Stimulated activated naive CD4-positive, alpha-beta T cell treated with Interleukin-2 at 50 U/mL for 16 hours (primary cell): ENCODE data around the gene XPO6.

Source experiments
- DNase-seq: peaks from one replicate; lab custom pipeline; 2025; lab: John Stamatoyannopoulos, UW

The XPO6 gene

GRCh38 chr16:28208131-28208530 lies 3.6 kb downstream of the XPO6 start:
- no peak for DNase-seq

DNA sequence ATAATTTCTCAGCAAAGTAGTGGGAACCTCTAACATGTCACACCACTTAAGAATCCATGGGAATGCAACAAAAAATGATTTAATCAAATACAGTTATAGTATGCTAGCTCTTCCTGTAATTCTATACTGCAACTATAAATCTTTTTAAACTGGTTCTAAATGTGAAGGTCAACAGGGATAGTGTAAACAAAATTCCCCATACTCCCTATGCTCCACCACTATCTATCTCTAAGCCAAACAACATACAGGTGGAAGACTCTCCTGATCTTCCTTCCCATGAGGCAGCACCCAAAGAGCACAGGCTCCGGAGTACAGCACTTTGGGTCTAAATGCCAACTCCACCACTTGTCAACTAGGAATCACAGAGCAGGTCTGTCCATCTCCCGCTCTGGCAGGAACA lies 4.4 kb downstream of the XPO6 start:
- DNase-seq = no peak

- DNase-seq = no peak
Observed at GRCh38 chr16:28205974-28206373, 5.8 kb downstream of the XPO6 start.

- no peak for DNase-seq
Observed at GRCh38 chr16:28205117-28205899, 6.5 kb downstream of the XPO6 start.

DNA sequence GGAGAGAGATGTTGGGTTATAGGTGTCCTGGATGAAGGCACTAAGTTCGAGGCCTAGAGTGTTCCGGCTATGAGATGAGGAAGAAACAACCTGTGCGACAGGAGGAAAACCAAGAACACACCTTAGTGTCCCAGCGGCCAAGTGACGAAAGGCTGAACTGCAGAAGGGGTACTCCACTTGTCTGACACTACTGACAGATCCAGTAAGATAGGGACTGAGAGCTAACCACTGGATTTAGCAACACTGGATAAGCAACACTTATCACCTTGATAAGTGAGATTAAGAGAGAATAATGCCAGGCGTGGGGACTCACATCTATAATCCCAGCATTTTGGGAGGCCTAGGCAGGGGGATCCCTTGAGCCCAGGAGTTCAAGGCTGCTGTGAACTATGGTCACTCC lies 7.1 kb downstream of the XPO6 start:
- DNase-seq = no peak

- no peak for DNase-seq
Observed at GRCh38 chr16:28204204-28204603, 7.6 kb downstream of the XPO6 start.

- peak; percentile 17 for DNase-seq
Observed at GRCh38 chr16:28202147-28202746, 9.5 kb downstream of the XPO6 start.

DNA sequence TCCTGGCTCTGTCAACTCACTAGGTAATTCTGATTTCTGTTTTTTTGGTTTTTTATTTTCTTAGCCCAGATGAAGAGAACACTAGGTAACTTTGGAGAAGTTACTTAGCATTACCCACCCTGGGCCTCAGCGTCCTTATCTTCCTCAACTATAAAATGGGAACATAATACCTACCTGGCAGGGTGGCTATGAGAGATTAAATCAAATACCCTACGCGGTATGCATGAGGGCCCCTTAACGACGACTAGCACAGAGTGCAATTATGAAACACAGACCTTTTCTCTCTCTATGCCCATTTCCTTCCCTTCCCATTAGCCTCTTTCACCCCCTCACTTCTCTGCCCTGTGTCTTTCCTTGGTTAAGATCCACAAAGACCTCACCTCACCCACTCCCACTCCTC lies 11.1 kb downstream of the XPO6 start:
- DNase-seq = no peak

DNA sequence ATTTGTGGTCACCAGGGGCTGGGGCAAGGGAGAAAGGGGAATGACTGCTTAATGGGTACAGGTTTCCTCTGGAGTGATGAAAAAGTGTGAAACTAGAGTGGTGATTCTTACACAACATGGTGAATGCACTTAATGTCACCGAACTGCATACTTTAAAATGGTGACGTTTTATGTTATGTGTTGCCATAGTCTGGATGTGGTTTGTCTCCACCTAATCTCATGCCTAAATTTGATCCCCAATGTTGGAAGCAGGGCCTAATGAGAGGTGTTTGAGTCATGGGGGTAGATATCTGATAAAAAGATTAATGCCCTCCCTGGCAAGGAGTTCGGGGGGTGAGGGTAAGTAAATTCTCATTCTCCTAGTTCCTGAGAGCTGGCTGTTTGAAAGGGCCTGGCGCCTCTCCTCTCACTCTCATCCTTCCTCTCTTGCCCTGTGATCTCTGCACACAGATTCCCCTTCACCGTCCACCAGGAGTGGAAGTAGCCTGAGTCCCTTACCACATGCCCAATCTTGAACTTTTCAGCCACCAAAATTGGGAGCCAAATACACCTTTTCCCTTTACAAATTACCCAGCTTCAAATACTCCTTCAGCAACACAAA lies 15.3 kb downstream of the XPO6 start:
- DNase-seq = no peak

GRCh38 chr16:28195859-28196258 lies 15.9 kb downstream of the XPO6 start:
- DNase-seq = no peak

GRCh38 chr16:28193530-28194423 lies 18.0 kb downstream of the XPO6 start:
- DNase-seq = peak; percentile 28

- peak; percentile 71 for DNase-seq
Observed at GRCh38 chr16:28192806-28193529, 18.8 kb downstream of the XPO6 start.

DNA sequence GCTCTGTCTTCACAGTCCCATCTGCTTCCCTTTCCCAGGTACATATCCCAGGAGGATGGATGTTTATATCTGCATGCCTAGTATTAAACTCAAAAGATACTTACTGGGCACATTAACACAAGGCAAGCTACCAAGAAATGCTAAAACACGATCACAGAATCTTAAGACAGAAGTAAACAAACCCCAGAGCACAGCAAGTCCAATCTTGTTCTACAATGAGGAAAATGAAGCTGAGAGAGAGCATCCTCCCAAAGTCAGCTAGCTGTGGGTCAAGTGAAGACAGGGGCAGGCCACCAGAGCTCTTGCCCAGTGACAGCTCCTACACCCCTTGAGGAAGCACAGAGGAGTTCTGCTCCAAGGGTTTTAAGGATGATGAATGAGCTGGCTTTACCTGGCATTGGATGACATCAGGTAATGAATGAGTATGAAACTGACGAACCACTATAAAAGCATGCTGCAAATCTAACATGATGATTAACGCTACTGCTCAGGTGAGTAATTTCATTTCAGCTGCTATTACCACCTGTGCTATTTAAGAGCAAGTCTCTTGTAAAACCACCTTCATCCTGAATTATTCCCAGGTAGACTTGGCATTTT lies 20.3 kb downstream of the XPO6 start:
- no peak for DNase-seq

DNA sequence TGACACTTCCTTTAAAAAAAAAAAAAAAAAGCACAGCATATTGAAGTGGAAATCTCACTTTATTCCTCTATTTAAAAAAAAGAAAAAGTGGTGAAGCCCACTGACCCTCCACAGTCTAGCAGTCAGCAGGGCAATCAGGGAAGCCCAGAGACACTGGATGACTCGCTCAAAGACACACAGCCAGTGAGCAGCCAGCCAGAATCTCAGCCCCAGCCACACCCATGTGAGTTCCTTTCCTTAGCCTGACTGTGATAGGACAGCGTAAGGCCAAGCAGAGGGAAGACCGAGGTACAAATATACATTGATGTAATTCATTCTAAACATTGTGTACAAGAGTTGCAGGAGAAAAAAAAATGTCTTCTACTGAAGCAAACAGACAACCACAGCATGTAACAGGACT lies 22.5 kb downstream of the XPO6 start:
- DNase-seq = no peak

DNA sequence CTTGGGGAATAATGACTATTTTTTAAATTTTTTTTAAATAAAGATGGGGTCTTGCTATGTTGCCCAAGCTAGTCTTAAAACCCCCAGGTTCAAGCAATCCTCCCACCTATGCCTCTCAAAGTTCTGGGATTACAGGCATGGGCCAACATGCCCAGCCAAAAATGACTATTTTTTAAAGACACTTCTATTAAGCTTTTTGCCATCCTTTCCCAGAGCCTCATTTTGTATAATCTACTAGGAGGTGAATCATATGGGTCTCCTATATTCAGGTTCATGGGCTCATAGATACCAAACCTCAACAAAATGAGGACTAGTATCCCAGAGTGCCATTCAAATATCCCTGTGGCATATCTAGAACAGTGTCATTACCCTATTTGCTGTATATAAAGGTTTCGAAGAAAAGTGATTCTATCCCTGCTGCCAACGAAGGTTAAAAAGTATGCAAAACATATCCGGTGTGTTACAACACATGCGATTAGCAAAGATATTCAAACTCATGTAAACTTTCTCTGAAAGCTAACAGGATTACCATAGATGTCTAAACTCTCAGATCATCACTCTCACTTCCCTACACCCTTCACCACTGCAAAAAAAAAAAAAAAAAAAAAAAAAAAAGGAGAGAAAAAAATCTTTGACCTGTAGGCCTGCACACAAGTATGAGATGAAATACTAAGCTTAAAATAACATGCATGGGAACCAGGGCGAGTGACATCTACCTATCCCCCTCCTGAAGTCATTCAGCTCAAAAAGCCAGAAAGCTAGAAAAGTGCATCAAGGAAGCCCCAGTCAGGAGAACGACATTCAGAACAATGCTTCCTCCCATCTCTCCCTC lies 23.5 kb downstream of the XPO6 start:
- DNase-seq = no peak

GRCh38 chr16:28187595-28188004 lies 24.2 kb downstream of the XPO6 start:
- no peak for DNase-seq

GRCh38 chr16:28186752-28187151 lies 25.0 kb downstream of the XPO6 start:
- DNase-seq = no peak

DNA sequence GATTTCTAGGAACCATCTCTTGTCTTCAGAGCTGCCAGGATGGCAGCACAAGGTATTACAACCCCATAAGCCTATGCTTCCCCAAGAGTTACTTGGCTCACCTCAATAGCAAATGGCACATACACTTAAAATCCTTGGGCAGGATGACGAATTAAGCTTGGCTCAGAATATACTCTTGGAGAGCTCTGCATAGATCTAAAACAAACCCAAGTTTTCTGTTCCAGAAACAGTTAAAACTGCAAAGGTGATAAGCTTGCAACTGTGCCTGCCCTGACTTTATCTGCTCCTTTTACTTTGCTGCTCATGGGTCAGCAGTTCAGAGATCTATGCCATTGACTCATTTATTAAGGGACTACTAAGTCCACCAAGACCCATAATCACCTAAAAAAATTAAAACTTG lies 26.1 kb downstream of the XPO6 start:
- no peak for DNase-seq

GRCh38 chr16:28184625-28185024 lies 27.1 kb downstream of the XPO6 start:
- no peak for DNase-seq

DNA sequence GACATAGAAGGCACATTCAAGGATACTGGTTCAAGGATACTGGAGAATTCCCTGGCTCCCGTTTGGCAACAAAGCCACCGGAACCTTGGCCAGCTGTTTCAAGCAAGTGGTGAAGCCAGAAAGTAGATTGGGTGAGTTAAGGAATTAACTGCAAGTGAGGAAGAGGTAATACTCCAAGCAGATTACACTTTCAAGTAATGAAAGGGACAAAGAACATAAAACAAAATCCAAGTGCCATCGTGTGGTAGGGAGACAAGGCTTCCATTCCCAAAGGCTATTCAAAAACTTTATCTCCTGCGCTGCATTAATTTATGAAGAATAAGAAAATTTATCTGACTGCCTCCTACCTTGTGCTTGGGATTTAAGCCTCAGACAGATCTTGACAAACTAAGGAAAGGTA lies 27.8 kb downstream of the XPO6 start:
- no peak for DNase-seq
